Neural cell (in vitro differentiated cells): ENCODE data around the gene DPYSL4. TPM values are rescaled to one million over a fixed set of nuclear protein-coding genes. Genes with fewer than 3 reads are reported as not detected.
A peak's percentile ranks its signal among the peaks of the same experiment; 100 is the strongest.
"Not testable (repeated sequence)": the region's sequence is repeated elsewhere in the genome, so short reads cannot be mapped to it uniquely, and the experiment has no call there.

Source experiments
- H2AFZ ChIP-seq: fragments of 200-600, 300-800 bp; sonication (generic), shearing (Covaris generic); 2 replicates; pipeline ENCODE4 v1.6.0; 2014; ENCODE audit warnings: low read depth, mild to moderate bottlenecking, antibody characterized with exemption, low read length, moderate library complexity
- H3F3A ChIP-seq: fragments of 200-600 bp; shearing (Covaris generic); 2 replicates; pipeline ENCODE4 v1.6.1; 2016; ENCODE audit warnings: mild to moderate bottlenecking, moderate library complexity, mixed read lengths, antibody characterized with exemption, low read length; ENCODE audit not compliant: insufficient read depth, poor library complexity, severe bottlenecking
- H3K27ac ChIP-seq: fragments of 200-600, 300-800 bp; sonication (generic), shearing (Covaris generic); 2 replicates; pipeline ENCODE4 v1.5.1; 2014; ENCODE audit warnings: mild to moderate bottlenecking, low read length, moderate library complexity
- H3K27me3 ChIP-seq: fragments of 300-800, 200-600 bp; sonication (generic), shearing (Covaris generic); 2 replicates; pipeline ENCODE4 v1.6.0; 2014; ENCODE audit warnings: mild to moderate bottlenecking, low read depth, low read length, moderate library complexity; ENCODE audit not compliant: insufficient read depth
- H3K36me3 ChIP-seq: fragments of 300-800, 200-600 bp; sonication (generic), shearing (Covaris generic); 2 replicates; pipeline ENCODE4 v1.5.1; 2014; ENCODE audit warnings: mild to moderate bottlenecking, antibody characterized with exemption, low read length, moderate library complexity; ENCODE audit not compliant: insufficient read depth
- H3K4me2 ChIP-seq: fragments of 300-800, 200-600 bp; sonication (generic), shearing (Covaris generic); 2 replicates; pipeline ENCODE4 v1.6.0; 2014; ENCODE audit warnings: mild to moderate bottlenecking, low read length
- H3K4me3 ChIP-seq: fragments of 300-800, 200-600 bp; sonication (generic), shearing (Covaris generic); 2 replicates; pipeline ENCODE4 v1.5.1; 2014; ENCODE audit warnings: mild to moderate bottlenecking, low read length, moderate library complexity
- H3K79me2 ChIP-seq: fragments of 200-600 bp; shearing (Covaris generic); replicated peaks from 2 replicates; pipeline ENCODE4 v1.6.0; 2014; ENCODE audit warnings: mild to moderate bottlenecking, low read length, moderate library complexity; ENCODE audit not compliant: insufficient read depth
- H3K9ac ChIP-seq: fragments of 300-800, 200-600 bp; sonication (generic), shearing (Covaris generic); 2 replicates; pipeline ENCODE4 v1.6.1; 2016; ENCODE audit warnings: mild to moderate bottlenecking, low read length, mixed read lengths
- H3K9me2 ChIP-seq: fragments of 200-600 bp; shearing (Covaris generic); 2 replicates; pipeline ENCODE4 v1.6.1; 2016; ENCODE audit warnings: mild to moderate bottlenecking, low read length, mixed read lengths; ENCODE audit not compliant: insufficient read depth
- H3K9me3 ChIP-seq: fragments of 200-600, 300-800 bp; sonication (generic), shearing (Covaris generic); 2 replicates; pipeline ENCODE4 v1.6.1; 2016; ENCODE audit warnings: mild to moderate bottlenecking, mixed run types, low read length, moderate library complexity, mixed read lengths
- H4K20me1 ChIP-seq: fragments of 200-600 bp; shearing (Covaris generic); 2 replicates; pipeline ENCODE4 v1.6.1; 2016; ENCODE audit warnings: mild to moderate bottlenecking, mixed run types; ENCODE audit not compliant: insufficient read depth
- CTCF ChIP-seq: fragments of 450-650 bp; IDR thresholded peaks from 2 replicates; pipeline ENCODE4 v1.5.1; 2014; ENCODE audit warnings: antibody characterized with exemption, mild to moderate bottlenecking, moderate library complexity; ENCODE audit not compliant: poor library complexity, severe bottlenecking
- EP300 ChIP-seq: fragments of 450-650 bp; conservative IDR thresholded peaks from 2 replicates; pipeline ENCODE4 v1.6.1; 2014; ENCODE audit warnings: antibody characterized with exemption, mild to moderate bottlenecking, moderate library complexity; ENCODE audit not compliant: poor library complexity, severe bottlenecking
- EZH2 ChIP-seq: fragments of 200-600, 300-800 bp; shearing (Covaris generic), sonication (generic); IDR thresholded peaks from 2 replicates; pipeline ENCODE4 v1.6.1; 2014; ENCODE audit warnings: antibody characterized with exemption, low read length, borderline replicate concordance, mild to moderate bottlenecking; ENCODE audit not compliant: insufficient read depth, poor library complexity, severe bottlenecking
- MXI1 ChIP-seq: fragments of 450-650 bp; conservative IDR thresholded peaks from 2 replicates; pipeline ENCODE4 v1.6.1; 2014; ENCODE audit warnings: antibody characterized with exemption, mild to moderate bottlenecking; ENCODE audit not compliant: poor library complexity, severe bottlenecking
- POLR2AphosphoS5 ChIP-seq: IDR thresholded peaks from 2 replicates; pipeline ENCODE4 v1.6.1; 2012
- RAD21 ChIP-seq: fragments of 450-650 bp; conservative IDR thresholded peaks from 2 replicates; pipeline ENCODE4 v1.6.1; 2014; ENCODE audit warnings: antibody characterized with exemption, mild to moderate bottlenecking, moderate library complexity
- SMC3 ChIP-seq: fragments of 450-650 bp; conservative IDR thresholded peaks from 2 replicates; pipeline ENCODE4 v1.6.1; 2014; ENCODE audit warnings: antibody characterized with exemption, mild to moderate bottlenecking, moderate library complexity; ENCODE audit not compliant: poor library complexity
- TAF1 ChIP-seq: IDR thresholded peaks from 2 replicates; pipeline ENCODE4 v1.6.1; 2012; ENCODE audit warnings: low read depth
- polyA plus RNA-seq: library from polyadenylated mRNA; depleted of rRNA; stranded (reverse); fragments of >200 nt; gene quantifications from 2 replicates; pipeline ENCODE4 v1.2.3, GENCODE V29; 2014
- TF ChIP-seq, protein P1 (sequence below): IDR thresholded peaks from 2 replicates; pipeline ENCODE4 v1.6.1; 2012; ENCODE audit warnings: borderline replicate concordance

The DPYSL4 gene
- polyA plus RNA-seq, 1 donor from 2014 or later, result 116 TPM

DNA sequence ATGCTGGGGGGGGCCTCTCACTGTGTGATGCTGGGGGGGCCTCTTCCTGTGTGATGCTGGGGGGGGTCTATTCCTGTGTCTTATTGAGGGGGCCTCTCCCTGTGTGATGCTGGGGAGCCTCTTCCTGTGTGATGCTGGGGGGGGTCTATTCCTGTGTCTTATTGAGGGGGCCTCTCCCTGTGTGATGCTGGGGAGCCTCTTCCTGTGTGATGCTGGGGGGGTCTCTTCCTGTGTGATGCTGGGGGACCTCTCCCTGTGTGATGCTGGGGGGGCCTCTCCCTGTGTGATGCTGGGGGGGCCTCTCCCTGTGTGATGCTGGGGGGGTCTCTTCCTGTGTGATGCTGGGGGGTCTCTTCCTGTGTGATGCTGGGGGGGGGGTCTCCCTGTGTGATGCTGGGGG, 26.5 kb upstream of the DPYSL4 start:
- not testable (repeated sequence) for H4K20me1 ChIP-seq, H3K9ac ChIP-seq, H3F3A ChIP-seq, H3K4me3 ChIP-seq, H3K27ac ChIP-seq, H3K79me2 ChIP-seq, H3K9me2 ChIP-seq, H3K27me3 ChIP-seq, H3K4me2 ChIP-seq, H3K36me3 ChIP-seq, H2AFZ ChIP-seq, H3K9me3 ChIP-seq

DNA sequence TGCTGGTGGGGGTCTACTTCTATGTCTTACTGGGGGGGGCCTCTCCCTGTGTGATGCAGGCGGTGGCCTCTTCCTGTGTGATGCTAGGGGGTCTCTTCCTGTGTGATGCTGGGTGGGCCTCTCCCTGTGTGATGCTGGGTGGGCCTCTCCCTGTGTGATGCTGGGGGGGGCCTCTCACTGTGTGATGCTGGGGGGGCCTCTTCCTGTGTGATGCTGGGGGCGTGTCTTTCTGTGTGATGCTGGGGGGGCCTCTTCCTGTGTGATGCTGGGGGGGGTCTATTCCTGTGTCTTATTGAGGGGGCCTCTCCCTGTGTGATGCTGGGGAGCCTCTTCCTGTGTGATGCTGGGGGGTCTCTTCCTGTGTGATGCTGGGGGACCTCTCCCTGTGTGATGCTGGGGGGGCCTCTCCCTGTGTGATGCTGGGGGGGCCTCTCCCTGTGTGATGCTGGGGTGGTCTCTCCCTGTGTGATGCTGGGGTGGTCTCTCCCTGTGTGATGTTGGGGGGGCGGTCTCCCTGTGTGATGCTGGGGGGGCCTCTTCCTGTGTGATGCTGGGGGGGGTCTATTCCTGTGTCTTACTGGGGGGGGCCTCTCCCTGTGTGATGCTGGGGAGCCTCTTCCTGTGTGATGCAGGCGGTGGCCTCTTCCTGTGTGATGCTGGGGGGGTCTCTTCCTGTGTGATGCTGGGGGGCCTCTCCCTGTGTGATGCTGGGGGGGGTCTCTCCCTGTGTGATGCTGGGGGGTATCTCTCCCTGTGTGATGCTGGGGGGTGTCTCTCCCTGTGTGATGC, 25.7 kb upstream of the DPYSL4 start:
- not testable (repeated sequence) for H3K79me2 ChIP-seq, H3K9me3 ChIP-seq, H3K36me3 ChIP-seq, H4K20me1 ChIP-seq, H2AFZ ChIP-seq, H3K27me3 ChIP-seq, H3K4me3 ChIP-seq, H3K4me2 ChIP-seq, H3K27ac ChIP-seq, H3K9me2 ChIP-seq, H3F3A ChIP-seq
- peak overlapping the region; percentile 20 for H3K9ac ChIP-seq

GRCh38 chr10:132162021-132162531, 24.7 kb upstream of the DPYSL4 start:
- Histone ChIP-seq H3K27ac (no peak overlapping the region), H2AFZ (no peak overlapping the region), H3K4me2 (no peak overlapping the region), H3K4me3 (peak overlapping the region; percentile 28), H3K36me3 (no peaks in the 10 kb centered on the region), H3F3A (no peaks in the 10 kb centered on the region), H3K9me2 (no peaks in the 10 kb centered on the region), H3K9ac (peak overlapping the region; percentile 33), H3K79me2 (no peaks in the 10 kb centered on the region), H4K20me1 (no peaks in the 10 kb centered on the region), H3K27me3 (no peaks in the 10 kb centered on the region), H3K9me3 (no peaks in the 10 kb centered on the region)
- TF ChIP-seq TAF1, result no peak
- TF ChIP-seq, protein P1, sequence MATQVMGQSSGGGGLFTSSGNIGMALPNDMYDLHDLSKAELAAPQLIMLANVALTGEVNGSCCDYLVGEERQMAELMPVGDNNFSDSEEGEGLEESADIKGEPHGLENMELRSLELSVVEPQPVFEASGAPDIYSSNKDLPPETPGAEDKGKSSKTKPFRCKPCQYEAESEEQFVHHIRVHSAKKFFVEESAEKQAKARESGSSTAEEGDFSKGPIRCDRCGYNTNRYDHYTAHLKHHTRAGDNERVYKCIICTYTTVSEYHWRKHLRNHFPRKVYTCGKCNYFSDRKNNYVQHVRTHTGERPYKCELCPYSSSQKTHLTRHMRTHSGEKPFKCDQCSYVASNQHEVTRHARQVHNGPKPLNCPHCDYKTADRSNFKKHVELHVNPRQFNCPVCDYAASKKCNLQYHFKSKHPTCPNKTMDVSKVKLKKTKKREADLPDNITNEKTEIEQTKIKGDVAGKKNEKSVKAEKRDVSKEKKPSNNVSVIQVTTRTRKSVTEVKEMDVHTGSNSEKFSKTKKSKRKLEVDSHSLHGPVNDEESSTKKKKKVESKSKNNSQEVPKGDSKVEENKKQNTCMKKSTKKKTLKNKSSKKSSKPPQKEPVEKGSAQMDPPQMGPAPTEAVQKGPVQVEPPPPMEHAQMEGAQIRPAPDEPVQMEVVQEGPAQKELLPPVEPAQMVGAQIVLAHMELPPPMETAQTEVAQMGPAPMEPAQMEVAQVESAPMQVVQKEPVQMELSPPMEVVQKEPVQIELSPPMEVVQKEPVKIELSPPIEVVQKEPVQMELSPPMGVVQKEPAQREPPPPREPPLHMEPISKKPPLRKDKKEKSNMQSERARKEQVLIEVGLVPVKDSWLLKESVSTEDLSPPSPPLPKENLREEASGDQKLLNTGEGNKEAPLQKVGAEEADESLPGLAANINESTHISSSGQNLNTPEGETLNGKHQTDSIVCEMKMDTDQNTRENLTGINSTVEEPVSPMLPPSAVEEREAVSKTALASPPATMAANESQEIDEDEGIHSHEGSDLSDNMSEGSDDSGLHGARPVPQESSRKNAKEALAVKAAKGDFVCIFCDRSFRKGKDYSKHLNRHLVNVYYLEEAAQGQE, result no peak
- TF ChIP-seq RAD21, result no peak
- TF ChIP-seq MXI1, result no peak
- TF ChIP-seq EP300, result no peak
- TF ChIP-seq SMC3, result no peak
- TF ChIP-seq CTCF, result no peak
- TF ChIP-seq EZH2, result no peak
- no peak for TF ChIP-seq POLR2AphosphoS5
